GM18873 (cell line): ENCODE results near the gene GALNT17.

Experiments used
- ATAC-seq: cut with Tn5 transposase; IDR thresholded peaks from one replicate; pipeline ENCODE4 v1.9.1; 2021; ENCODE audit warnings: mild to moderate bottlenecking, moderate library complexity, moderate number of reproducible peaks; ENCODE audit not compliant: unreplicated experiment, low FRiP score

GALNT17 gene

DNA sequence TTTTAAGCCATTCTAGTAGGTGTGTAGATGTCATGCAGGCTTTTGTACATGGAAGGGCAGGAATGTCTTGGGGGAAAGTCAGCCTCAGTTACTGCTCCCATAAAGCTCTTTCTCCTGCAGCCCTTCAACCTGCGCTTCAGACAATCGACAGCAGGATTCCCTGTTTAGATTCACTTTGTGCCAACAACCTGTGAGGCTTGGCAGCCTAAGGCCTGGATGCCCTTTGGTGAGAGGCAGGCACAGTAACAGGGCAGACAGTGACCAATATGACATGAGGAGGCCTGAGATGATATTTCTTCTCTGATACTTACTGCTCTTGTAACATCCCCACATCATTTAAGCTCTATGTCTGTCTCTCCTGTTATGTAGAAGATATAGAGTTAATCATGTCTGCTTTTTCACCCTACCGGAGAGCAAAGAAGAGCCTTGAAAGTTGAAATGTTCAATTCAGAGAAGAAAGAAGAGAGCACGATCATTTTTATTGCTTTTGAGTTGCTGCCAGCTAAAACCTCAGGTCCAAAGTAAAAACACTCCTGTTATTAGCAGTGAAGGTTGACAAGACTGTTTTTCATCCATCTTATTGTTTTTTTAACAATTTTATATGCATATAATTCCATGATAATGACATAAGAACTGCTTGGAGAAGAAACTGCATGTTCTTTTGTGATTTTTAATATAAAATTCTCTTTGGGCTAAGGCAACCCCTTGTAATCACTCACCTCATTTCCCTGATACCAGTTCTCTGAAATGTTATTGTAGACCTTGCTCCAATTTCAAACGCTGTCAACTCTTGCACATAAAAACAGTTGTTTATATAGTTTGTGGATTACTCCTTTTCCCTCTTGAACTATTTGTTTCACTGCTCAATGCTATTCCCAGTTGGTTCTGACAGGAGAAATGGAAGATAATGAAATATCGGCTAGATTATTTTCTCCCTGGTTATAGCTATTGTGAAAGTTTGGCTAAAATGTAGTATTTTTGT lies 140.9 kb downstream of the GALNT17 start:
- no peak for ATAC-seq

DNA sequence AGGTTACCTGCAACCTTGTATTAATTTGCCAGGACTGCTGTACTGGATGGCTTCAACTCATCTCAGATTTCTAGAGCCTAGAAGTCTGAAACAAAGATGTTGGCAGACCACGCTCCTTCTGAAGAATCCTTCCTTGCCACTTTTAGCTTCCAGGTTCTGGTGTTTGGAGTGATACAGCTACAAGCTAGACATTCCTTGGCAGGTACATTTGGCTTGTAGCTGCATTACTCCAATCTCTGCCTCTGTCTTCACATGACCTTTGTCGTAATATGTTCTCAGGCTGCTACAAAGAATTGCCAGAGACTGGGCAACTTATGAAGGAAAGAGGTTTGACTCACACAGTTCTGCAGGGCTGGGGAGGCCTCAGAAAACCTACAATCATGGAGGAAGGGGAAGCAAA lies 146.3 kb downstream of the GALNT17 start:
- no peak for ATAC-seq

- ATAC-seq = no peak
Observed at GRCh38 chr7:71281261-71281660, 149.3 kb downstream of the GALNT17 start.

DNA sequence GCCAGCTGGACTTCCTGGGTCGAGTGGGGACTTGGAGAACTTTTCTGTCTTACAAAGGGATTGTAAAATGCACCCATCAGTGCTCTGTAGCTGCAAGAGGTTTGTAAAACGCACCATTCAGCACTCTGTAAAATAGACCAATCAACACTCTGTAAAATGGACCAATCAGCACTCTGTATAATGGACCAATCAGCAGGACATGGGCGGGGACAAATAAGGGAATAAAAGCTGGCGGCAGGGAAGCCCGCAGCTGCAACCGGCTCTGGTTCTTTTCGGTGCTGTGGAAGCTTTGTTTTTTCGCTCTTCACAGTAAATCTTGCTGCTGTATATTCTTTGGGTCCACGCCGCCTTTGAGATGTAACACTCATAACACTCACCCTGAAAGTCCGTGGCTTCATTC lies 151.9 kb downstream of the GALNT17 start:
- ATAC-seq = no peak

DNA sequence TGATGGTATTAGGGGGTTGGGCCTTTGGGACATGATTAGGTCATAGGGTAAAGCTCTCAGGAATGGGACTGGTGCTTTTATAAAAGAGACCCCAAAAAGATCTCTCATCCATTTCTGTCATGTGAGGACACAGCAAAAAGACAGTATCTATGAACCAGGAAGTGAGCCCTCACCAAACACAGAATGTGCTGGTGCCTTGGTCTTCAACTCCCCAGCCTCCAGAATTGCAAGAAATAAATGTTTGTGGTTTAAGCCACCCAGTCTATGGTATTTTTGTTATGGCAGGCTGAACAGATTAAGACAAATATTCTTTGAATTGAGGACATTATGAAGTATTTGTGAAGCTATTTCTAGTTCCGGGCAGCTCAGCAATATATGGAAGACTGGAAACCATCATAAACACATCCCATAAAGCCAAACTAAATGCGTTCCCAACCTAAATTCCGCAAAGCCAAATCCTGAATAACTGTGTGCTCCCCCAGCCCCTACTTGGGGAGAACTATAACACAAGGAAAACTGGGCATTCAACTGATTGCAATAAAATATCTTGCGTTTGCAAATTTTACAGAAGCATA lies 153.7 kb downstream of the GALNT17 start:
- no peak for ATAC-seq

- ATAC-seq = no peak
Observed at GRCh38 chr7:71286336-71286735, 154.4 kb downstream of the GALNT17 start.

DNA sequence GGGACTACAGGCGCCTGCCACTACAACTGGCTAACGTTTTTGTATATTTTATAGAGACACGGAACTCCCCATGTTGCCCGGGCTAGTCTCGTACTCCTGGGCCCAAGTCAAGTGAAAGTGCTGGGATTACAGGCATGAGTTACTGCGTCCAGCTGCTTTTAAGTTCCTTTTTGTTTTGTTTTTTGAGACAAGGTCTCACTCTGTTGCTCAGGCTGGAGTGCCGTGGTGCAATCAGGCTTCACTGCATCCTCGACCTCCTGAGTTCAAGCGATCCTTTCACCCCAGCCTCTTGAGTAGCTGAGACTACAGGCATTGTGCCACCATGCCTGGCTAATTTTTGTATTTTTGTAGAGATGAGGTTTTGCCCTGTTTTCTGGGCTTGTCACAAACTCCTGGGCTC lies 155.0 kb downstream of the GALNT17 start:
- no peak for ATAC-seq

GRCh38 chr7:71290452-71290851 lies 158.5 kb downstream of the GALNT17 start:
- ATAC-seq = no peak

DNA sequence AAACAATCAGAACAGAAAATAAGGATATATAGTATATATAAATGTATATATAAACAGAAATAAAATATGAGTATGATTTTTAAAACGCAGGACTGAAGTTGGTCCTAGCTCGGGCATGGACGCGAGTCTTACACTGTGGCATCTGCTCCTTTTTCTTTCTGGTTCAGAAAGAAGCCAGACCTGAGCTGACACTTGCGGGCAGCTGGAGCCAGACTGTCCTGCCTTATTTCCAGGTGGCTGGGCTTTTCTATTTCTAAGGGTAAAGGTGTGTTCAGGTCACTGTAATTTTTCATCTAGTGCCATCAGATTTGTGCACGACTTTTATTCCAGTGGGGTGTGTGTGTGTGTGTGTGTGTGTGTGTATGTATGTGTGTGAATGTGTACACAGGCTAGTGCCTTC lies 166.4 kb downstream of the GALNT17 start:
- ATAC-seq = no peak

DNA sequence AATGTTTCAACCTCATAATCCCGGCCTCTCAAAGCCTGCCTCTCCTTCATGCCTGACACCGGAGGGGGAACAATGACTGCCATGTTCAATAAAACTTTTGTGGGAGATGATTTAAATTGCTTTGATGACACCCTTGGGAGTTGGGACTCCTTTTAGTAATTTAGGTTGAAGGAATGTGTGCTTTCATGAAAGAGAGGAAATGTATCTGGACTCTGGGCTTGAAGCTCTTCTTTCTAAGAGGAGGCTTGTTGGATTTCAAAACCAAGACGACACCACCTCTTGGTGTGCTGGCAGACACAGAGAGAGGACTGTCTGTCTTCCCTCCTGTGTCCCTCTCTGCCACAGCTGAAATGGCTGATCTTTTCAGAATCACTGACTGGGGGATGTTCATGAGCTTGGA lies 168.1 kb downstream of the GALNT17 start:
- no peak for ATAC-seq

DNA sequence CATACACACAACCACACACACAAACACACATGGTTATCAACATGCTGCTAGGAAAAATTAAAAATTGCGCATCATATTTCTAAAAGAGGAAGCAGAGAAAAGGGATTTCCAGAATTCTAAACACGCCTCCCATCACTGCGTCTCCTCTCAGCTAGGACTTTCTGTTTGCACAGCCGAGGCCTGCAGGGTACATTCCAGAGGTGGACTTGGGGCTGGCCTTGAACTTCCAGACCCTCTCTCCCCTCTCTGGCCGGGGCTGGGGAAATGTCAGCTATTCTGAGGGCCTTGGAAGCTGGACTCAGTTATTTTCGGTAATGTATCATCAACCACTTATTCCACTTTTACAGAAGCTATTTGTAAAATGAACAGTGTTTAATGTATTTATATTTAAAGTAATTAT lies 168.7 kb downstream of the GALNT17 start:
- no peak for ATAC-seq

DNA sequence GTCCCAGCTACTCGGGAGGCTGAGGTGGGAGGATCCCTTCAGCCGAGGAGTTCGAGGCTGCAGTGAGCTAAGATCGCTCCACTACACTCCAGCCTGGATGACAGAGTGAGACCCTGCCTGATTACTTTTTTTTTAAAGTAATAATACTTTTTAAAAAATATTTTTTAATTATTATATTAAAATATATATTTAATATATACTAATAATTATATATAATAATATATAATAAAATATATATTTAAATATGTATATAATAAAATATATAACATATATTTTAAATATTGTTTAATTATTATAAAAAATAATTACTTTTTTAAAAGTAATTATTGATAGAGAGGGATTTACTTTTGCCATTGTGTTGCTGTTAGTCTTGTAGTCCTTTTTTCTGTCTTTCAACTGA lies 169.2 kb downstream of the GALNT17 start:
- no peak for ATAC-seq

GRCh38 chr7:71303566-71303965 lies 171.6 kb downstream of the GALNT17 start:
- ATAC-seq = no peak

GRCh38 chr7:71308096-71308495 lies 176.2 kb downstream of the GALNT17 start:
- no peak for ATAC-seq

DNA sequence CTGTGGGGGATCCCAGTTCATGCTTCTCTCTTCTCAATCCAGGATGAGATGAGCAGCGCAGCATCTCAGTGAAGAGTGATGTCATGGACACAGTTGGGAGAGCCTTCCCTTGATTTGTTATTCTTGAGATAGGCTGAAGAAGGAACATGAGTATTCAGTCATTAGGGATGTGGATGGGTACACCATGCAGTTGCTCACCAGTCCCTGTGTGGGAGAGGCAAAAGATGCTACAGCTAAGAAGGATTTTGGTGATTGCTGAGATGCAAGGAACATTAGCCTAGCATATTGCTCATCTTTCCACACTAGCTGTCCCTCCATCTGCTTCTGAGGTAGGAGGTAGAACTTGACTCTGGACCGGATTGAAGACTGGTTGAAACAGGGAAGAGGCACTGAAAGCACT lies 179.6 kb downstream of the GALNT17 start:
- no peak for ATAC-seq

DNA sequence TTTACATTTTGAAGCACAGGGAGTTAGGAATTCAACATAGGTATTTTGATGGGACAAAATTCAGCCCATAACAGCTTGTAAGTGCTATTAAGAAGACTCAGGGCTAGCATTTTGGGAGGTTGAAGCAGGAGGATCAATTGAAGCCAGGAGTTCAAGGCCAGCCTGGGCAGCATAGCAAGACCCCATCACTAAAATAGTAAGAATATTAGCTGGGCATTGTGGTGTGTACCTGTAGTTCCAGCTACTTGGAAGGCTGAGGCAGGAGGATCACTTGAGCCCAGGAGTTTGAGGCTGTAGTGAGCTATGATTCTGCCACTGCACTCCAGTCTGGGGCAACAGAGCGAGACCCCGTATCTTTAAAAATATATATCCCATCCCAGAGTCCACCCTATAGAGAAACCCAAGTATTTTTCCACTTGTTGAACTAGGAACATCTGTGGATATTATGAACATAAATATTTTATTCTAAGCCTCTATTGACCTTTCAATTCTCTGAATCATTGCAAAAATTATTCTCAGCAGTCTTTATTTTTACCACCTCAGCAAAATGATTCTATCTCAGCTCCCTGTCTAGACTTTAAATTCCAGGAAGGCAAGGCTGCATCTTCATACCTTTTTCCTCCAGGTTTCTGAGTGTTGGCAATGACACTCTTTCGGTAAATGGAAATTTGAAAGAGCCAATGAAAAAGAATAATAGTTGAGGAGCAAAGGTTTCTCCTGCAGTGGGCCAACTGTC lies 181.0 kb downstream of the GALNT17 start:
- no peak for ATAC-seq

DNA sequence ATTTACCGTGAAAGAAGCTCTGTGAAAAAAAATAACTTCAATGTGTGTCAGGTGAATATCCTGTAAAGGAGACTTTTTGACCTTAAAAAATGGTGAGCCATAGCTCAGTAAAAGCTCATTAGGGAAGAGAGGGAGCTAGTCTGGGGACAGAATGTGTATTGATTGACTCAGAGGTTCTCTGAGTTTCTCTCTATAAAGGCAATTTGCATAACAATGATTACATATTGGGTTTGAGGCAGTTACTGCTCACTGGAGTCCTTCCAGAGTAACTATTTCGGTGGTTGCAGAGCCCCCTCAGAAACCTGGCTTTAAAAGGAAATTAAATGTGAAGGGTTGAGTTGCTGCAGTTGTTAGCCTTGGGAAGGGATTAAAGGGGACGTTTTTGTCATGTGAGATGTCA lies 181.6 kb downstream of the GALNT17 start:
- ATAC-seq = no peak

DNA sequence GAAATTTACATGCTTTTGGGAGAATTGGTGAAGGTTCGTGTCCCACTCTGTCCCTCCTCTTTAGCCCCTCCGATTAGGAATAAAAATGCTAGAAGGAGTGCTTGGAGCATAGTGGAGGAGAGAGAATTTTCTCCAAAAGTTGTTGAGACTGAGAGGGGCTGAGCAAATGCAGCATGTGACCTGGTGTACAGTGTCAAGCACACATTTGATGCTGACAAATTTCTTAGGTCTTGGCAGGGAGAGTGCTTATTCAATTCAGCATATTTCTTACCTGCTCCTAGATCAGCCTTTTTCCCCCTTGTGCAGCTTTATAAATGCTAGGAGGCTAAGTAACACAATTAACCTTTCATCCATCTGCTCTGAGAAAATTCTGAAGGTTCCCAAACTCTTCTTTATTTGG lies 189.0 kb downstream of the GALNT17 start:
- no peak for ATAC-seq

DNA sequence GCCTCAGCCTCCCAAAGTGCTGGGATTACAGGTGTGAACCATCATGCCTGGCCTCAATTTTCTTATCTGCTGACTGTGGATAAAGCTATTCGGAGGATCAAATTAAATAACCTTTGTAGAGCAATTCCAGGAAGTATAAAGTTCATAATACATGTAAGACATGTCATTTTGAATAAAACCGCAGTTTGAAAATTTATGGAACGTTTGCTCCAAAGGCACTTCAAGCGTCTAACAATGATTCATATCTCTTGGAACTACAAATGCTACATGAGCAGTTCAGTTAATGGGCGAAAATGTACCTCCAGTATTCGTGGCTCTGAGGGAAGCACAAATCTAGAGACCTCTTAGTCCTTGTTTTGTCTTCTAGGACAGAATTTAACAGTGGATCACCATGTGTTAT lies 190.3 kb downstream of the GALNT17 start:
- no peak for ATAC-seq

DNA sequence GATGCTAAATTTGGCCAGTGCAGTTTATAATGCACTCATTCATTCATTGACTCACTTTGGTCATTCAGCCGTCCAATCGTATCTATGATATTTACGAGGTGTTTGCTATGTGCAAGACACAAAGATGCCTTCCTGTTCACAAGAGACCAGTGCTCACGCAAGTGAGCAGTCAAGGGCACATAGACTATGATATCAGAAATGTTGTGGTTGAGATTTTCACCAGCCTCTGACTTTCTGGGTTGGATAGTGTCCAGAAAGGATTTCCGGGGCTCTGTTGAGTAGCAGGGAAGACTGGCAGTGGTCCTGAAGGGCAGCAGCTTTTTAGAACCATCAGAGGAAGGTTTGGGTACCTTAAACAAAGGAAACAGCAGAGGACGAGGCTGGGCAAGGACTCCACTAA lies 191.8 kb downstream of the GALNT17 start:
- ATAC-seq = no peak

DNA sequence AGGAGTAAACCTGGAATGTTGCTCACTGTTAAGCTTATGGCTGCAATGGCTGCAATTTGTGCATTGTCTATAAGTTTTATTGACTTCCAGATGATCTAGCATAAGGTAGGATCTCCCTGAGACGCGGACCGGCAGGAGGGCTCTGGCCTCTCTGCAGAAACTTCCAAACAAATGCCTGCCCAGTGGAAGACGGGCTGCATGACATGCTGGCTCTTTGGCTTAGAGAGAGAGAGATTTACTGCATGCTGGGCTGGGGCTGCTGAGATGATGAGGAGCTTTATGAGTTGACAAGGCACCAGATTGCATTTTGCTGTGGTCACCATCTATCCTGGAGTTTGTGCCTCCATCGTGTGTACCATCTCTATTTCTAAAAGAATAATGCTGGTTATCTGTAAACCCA lies 193.2 kb downstream of the GALNT17 start:
- ATAC-seq = no peak
